ENCODE data around the gene BMP4.

BMP4 gene

GRCh38 chr14:53938136-53938837 lies 18.3 kb downstream of the BMP4 start:
- Histone ChIP-seq H3K9me3 (ENCODE audit: severe bottlenecking) (no peaks in the 10 kb centered on the region), H3K4me3 (ENCODE audit: severe bottlenecking) (no peak overlapping the region), H3K4me1 (ENCODE audit: insufficient read depth, poor library complexity, severe bottlenecking) (peaks cover 3% of the 10 kb centered on the region), H3K27ac (ENCODE audit: poor library complexity, severe bottlenecking) (no peak overlapping the region), H3K27me3 (ENCODE audit: insufficient read depth, poor library complexity, severe bottlenecking) (no peaks in the 10 kb centered on the region), H3K36me3 (ENCODE audit: low read depth) (no peaks in the 10 kb centered on the region)
- DNase-seq (ENCODE audit: low spot score) (no peak), ATAC-seq (ENCODE audit: low read depth) (no peak)
- no peak for TF ChIP-seq CTCF (IDR thresholded peaks at IDR 0.05; ENCODE audit: poor library complexity, severe bottlenecking)

GRCh38 chr14:53934778-53935414 lies 21.7 kb downstream of the BMP4 start:
- TF ChIP-seq CTCF (IDR thresholded peaks at IDR 0.05; ENCODE audit: poor library complexity, severe bottlenecking): no peak
- no peak for DNase-seq (ENCODE audit: low spot score)
- peaks cover 3% of the 10 kb centered on the region for H3K4me1 ChIP-seq (ENCODE audit: insufficient read depth, poor library complexity, severe bottlenecking)
- H3K9me3 ChIP-seq (ENCODE audit: severe bottlenecking): no peaks in the 10 kb centered on the region
- H3K27ac ChIP-seq (ENCODE audit: poor library complexity, severe bottlenecking): no peak overlapping the region
- no peaks in the 10 kb centered on the region for H3K36me3 ChIP-seq (ENCODE audit: low read depth)
- no peak for ATAC-seq (ENCODE audit: low read depth)
- H3K4me3 ChIP-seq (ENCODE audit: severe bottlenecking): no peak overlapping the region
- no peaks in the 10 kb centered on the region for H3K27me3 ChIP-seq (ENCODE audit: insufficient read depth, poor library complexity, severe bottlenecking)

- ATAC-seq (ENCODE audit: low read depth) (no peak), DNase-seq (ENCODE audit: low spot score) (no peak)
- Histone ChIP-seq H3K27me3 (ENCODE audit: insufficient read depth, poor library complexity, severe bottlenecking) (no peaks in the 10 kb centered on the region), H3K4me1 (ENCODE audit: insufficient read depth, poor library complexity, severe bottlenecking) (peaks cover under 1% of the 10 kb centered on the region), H3K36me3 (ENCODE audit: low read depth) (no peaks in the 10 kb centered on the region), H3K27ac (ENCODE audit: poor library complexity, severe bottlenecking) (no peak overlapping the region), H3K9me3 (ENCODE audit: severe bottlenecking) (no peaks in the 10 kb centered on the region), H3K4me3 (ENCODE audit: severe bottlenecking) (no peak overlapping the region)
- no peak for TF ChIP-seq CTCF (IDR thresholded peaks at IDR 0.05; ENCODE audit: poor library complexity, severe bottlenecking)
Measured at GRCh38 chr14:53932966-53933365, 23.7 kb downstream of the BMP4 start.

GRCh38 chr14:53929871-53930715 lies 26.5 kb downstream of the BMP4 start:
- DNase-seq (ENCODE audit: low spot score) (no peak), ATAC-seq (ENCODE audit: low read depth) (peak; percentile 69)
- Histone ChIP-seq H3K4me1 (ENCODE audit: insufficient read depth, poor library complexity, severe bottlenecking) (peaks cover 14% of the 10 kb centered on the region), H3K9me3 (ENCODE audit: severe bottlenecking) (no peaks in the 10 kb centered on the region), H3K4me3 (ENCODE audit: severe bottlenecking) (no peak overlapping the region), H3K27ac (ENCODE audit: poor library complexity, severe bottlenecking) (no peak overlapping the region), H3K36me3 (ENCODE audit: low read depth) (no peaks in the 10 kb centered on the region), H3K27me3 (ENCODE audit: insufficient read depth, poor library complexity, severe bottlenecking) (no peaks in the 10 kb centered on the region)
- peak; percentile 93 for TF ChIP-seq CTCF (IDR thresholded peaks at IDR 0.05; ENCODE audit: poor library complexity, severe bottlenecking)

All from RWPE2 (cell line).